Liver (tissue), 9 donors: Measurements from ENCODE around the gene SLC26A1. TPM values are rescaled to one million over a fixed set of nuclear protein-coding genes. Genes with fewer than 3 reads are reported as not detected.

Experiments used
- DNase-seq: peaks from one replicate; pipeline ENCODE4 v3.0.0-alpha.2; 2017; ENCODE audit warnings: low spot score
- H3K27ac ChIP-seq, 2 donors: one replicate each; pipeline ENCODE4 v1.7.0; 2013; ENCODE audit warnings: inconsistent platforms in 2 of 2, low read length in 2 of 2, control low read depth in 1 of 2, low read depth in 1 of 2, mild to moderate bottlenecking in 1 of 2
- H3K27me3 ChIP-seq, 4 donors: one replicate each; pipeline versions ENCODE4 v1.6.1 to v1.7.0; 2013; ENCODE audit warnings: low read length in 3 of 4, inconsistent platforms in 1 of 4, mild to moderate bottlenecking in 1 of 4, moderate library complexity in 1 of 4; ENCODE audit not compliant: control insufficient read depth in 4 of 4, insufficient read depth in 4 of 4
- H3K36me3 ChIP-seq, 4 donors: one replicate each; pipeline versions ENCODE4 v1.6.1 to v1.7.0; 2013; ENCODE audit warnings: low read length in 3 of 4, mild to moderate bottlenecking in 3 of 4, low read depth in 1 of 4, moderate library complexity in 1 of 4; ENCODE audit not compliant: control insufficient read depth in 4 of 4, insufficient read depth in 3 of 4
- H3K4me1 ChIP-seq, 4 donors: one replicate each; pipeline versions ENCODE4 v1.6.1 to v1.7.0; 2013; ENCODE audit warnings: low read length in 3 of 4, mild to moderate bottlenecking in 3 of 4, moderate library complexity in 1 of 4; ENCODE audit not compliant: control insufficient read depth in 4 of 4, insufficient read depth in 4 of 4
- H3K4me3 ChIP-seq, 3 donors: one replicate each; pipeline versions ENCODE4 v1.6.1 to v1.7.0; 2013; ENCODE audit warnings: low read length in 3 of 3, control low read depth in 1 of 3, low read depth in 1 of 3, mild to moderate bottlenecking in 1 of 3
- H3K9ac ChIP-seq, 2 donors: one replicate each; pipeline ENCODE4 v1.7.0; 2013; ENCODE audit warnings: low read length in 2 of 2, mild to moderate bottlenecking in 2 of 2, moderate library complexity in 2 of 2, control low read depth in 1 of 2, low read depth in 1 of 2
- H3K9me3 ChIP-seq, 4 donors: one replicate each; pipeline versions ENCODE4 v1.6.1 to v1.7.0; 2013; ENCODE audit warnings: low read length in 3 of 4; ENCODE audit not compliant: control insufficient read depth in 4 of 4
- EGR1 ChIP-seq, 2 donors: IDR thresholded peaks; 2 replicates each; pipeline ENCODE4 v1.6.1; 2016 to 2018; ENCODE audit warnings: antibody characterized with exemption in 2 of 2, low read depth in 2 of 2
- FOXA2 ChIP-seq: IDR thresholded peaks from 2 replicates; pipeline ENCODE4 v1.6.1; 2016; ENCODE audit warnings: antibody characterized with exemption
- GABPA ChIP-seq, 2 donors: IDR thresholded peaks in 1 of 2; conservative IDR thresholded peaks in 1 of 2; 2 replicates each; pipeline ENCODE4 v1.6.1; 2016; ENCODE audit warnings: antibody characterized with exemption in 2 of 2, mild to moderate bottlenecking in 1 of 2, moderate library complexity in 1 of 2
- HNF4G ChIP-seq: IDR thresholded peaks from 2 replicates; pipeline ENCODE4 v1.6.1; 2016; ENCODE audit warnings: antibody characterized with exemption
- JUND ChIP-seq, 2 donors: IDR thresholded peaks; 2 replicates each; pipeline ENCODE4 v1.6.1; 2016; ENCODE audit warnings: antibody characterized with exemption in 2 of 2
- RAD21 ChIP-seq, 2 donors: IDR thresholded peaks; 2 replicates each; pipeline ENCODE4 v1.6.1; 2016; ENCODE audit warnings: antibody characterized with exemption in 2 of 2, mild to moderate bottlenecking in 2 of 2
- RXRA ChIP-seq, 2 donors: IDR thresholded peaks; 2 replicates each; pipeline ENCODE4 v1.6.1; 2017 to 2018; ENCODE audit warnings: antibody characterized with exemption in 2 of 2, mild to moderate bottlenecking in 1 of 2
- SP1 ChIP-seq: IDR thresholded peaks from 2 replicates; pipeline ENCODE4 v1.6.1; 2018; ENCODE audit warnings: antibody characterized with exemption, mild to moderate bottlenecking
- TAF1 ChIP-seq: conservative IDR thresholded peaks from 2 replicates; pipeline ENCODE4 v1.6.1; 2016; ENCODE audit warnings: antibody characterized with exemption, mild to moderate bottlenecking
- YY1 ChIP-seq: IDR thresholded peaks from 2 replicates; pipeline ENCODE4 v1.6.1; 2016; ENCODE audit warnings: antibody characterized with exemption, mild to moderate bottlenecking
- WGBS: extraction: QIAGEN DNeasy Blood & Tissue Kit; methylation state at CpG from one replicate; pipeline ENCODE4 v1.1.7; 2013; 5-methylcytosine and 5-hydroxymethylcytosine counted together
- polyA plus RNA-seq, 2 donors: library from polyadenylated mRNA; stranded (reverse) in 1 of 2; unstranded in 1 of 2; fragments of 200-250 nt in 1 of 2; fragments of >200 nt in 1 of 2; fragmentation: Nextera tagmentation in 1 of 2; extraction: Ambion mirVana in 1 of 2; gene quantifications; one replicate each; pipeline versions ENCODE4 v1.2.1 to v1.2.3, GENCODE V29; 2013 to 2015
- total RNA-seq, 2 donors: library from RNA; depleted of rRNA; stranded (reverse); fragments of >200 nt; gene quantifications; one replicate each; pipeline ENCODE4 v1.2.3, GENCODE V29; 2014
- TF ChIP-seq, protein P1 (sequence below): IDR thresholded peaks from 2 replicates; pipeline ENCODE4 v1.6.1; 2016; ENCODE audit warnings: antibody characterized with exemption, mild to moderate bottlenecking
- TF ChIP-seq, protein P2 (sequence below): IDR thresholded peaks from 2 replicates; pipeline ENCODE4 v1.6.1; 2016; ENCODE audit warnings: antibody characterized with exemption
- TF ChIP-seq, protein P3 (sequence below): IDR thresholded peaks from 2 replicates; pipeline ENCODE4 v1.6.1; 2016; ENCODE audit warnings: antibody characterized with exemption
- TF ChIP-seq, protein P4 (sequence below): IDR thresholded peaks from 2 replicates; pipeline ENCODE4 v1.6.1; 2016; ENCODE audit warnings: antibody characterized with exemption
- donor health status: healthy.
- donor health status: healthy.
- donor health status: healthy.
- donor health status: healthy.
- donor health status: healthy.

SLC26A1 gene
- total and polyA plus RNA-seq, 4 donors = 5.1 to 41.0 (median 26.3) TPM

DNA sequence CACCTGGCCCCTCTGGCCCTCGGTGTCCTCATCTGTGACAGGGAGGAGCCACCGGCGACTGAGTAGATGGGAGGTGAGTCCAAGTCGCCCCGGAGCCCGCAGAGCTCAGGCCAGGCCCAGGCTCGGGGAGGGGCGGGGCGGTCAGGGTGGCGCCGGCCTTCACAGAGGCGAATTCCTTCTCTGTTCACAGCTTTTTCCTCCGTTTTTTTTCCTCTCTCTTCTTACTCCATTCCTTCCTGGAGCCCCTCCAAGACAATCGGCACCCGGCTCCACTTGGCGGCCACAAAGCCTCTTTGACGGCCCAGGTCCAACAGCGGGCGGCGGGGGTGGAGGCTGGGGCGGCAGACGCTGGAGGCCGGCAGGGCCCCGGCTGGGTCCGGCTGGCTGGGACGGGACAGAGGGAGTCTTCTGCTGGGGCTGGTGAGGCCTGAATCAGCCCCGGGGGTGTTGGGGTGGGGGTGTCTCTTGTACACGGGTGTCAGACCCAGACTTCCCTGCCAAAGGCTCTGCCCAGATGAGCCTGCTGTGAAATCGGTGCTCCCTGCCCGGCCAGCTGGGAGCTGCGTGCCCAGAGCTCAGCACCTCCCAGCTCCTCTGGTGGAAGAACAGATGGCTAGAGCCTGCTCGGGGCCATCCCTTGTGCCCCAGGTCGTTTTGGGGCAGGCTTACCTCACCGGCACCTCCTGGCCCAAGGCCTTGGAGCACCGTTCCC lies 40.8 kb upstream of the SLC26A1 start (continued):
- TF ChIP-seq, protein P1, sequence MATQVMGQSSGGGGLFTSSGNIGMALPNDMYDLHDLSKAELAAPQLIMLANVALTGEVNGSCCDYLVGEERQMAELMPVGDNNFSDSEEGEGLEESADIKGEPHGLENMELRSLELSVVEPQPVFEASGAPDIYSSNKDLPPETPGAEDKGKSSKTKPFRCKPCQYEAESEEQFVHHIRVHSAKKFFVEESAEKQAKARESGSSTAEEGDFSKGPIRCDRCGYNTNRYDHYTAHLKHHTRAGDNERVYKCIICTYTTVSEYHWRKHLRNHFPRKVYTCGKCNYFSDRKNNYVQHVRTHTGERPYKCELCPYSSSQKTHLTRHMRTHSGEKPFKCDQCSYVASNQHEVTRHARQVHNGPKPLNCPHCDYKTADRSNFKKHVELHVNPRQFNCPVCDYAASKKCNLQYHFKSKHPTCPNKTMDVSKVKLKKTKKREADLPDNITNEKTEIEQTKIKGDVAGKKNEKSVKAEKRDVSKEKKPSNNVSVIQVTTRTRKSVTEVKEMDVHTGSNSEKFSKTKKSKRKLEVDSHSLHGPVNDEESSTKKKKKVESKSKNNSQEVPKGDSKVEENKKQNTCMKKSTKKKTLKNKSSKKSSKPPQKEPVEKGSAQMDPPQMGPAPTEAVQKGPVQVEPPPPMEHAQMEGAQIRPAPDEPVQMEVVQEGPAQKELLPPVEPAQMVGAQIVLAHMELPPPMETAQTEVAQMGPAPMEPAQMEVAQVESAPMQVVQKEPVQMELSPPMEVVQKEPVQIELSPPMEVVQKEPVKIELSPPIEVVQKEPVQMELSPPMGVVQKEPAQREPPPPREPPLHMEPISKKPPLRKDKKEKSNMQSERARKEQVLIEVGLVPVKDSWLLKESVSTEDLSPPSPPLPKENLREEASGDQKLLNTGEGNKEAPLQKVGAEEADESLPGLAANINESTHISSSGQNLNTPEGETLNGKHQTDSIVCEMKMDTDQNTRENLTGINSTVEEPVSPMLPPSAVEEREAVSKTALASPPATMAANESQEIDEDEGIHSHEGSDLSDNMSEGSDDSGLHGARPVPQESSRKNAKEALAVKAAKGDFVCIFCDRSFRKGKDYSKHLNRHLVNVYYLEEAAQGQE = no peak
- TF ChIP-seq GABPA (IDR thresholded peaks at IDR 0.05 in 1 of 2, conservative IDR thresholded peaks at IDR 0.05 in 1 of 2) (no peak), SP1 (no peak)

GRCh38 chr4:1032861-1033260 lies 39.7 kb upstream of the SLC26A1 start:
- Histone ChIP-seq H3K27ac (no peak overlapping the region), H3K4me3 (no peak overlapping the region), H3K27me3 (peaks cover 0 to 3% (median 0%) of the 10 kb centered on the region in 4 donors), H3K9ac (no peak overlapping the region), H3K9me3 (no peaks in the 10 kb centered on the region), H3K4me1 (peaks cover 0 to 1% (median 0%) of the 10 kb centered on the region in 4 donors), H3K36me3 (no peaks in the 10 kb centered on the region)
- 81% methylated on average over 10 of the region's 10 CpGs for WGBS
- TF ChIP-seq FOXA2 (no peak), JUND (IDR thresholded peaks at IDR 0.05) (no peak), SP1 (no peak), GABPA (IDR thresholded peaks at IDR 0.05 in 1 of 2, conservative IDR thresholded peaks at IDR 0.05 in 1 of 2) (no peak), EGR1 (IDR thresholded peaks at IDR 0.05; ENCODE audit: low read depth in 2 of 2) (no peak), TAF1 (no peak), HNF4G (no peak), RXRA (IDR thresholded peaks at IDR 0.05) (no peak), RAD21 (IDR thresholded peaks at IDR 0.05) (no peak), YY1 (no peak)
- TF ChIP-seq, protein P2, sequence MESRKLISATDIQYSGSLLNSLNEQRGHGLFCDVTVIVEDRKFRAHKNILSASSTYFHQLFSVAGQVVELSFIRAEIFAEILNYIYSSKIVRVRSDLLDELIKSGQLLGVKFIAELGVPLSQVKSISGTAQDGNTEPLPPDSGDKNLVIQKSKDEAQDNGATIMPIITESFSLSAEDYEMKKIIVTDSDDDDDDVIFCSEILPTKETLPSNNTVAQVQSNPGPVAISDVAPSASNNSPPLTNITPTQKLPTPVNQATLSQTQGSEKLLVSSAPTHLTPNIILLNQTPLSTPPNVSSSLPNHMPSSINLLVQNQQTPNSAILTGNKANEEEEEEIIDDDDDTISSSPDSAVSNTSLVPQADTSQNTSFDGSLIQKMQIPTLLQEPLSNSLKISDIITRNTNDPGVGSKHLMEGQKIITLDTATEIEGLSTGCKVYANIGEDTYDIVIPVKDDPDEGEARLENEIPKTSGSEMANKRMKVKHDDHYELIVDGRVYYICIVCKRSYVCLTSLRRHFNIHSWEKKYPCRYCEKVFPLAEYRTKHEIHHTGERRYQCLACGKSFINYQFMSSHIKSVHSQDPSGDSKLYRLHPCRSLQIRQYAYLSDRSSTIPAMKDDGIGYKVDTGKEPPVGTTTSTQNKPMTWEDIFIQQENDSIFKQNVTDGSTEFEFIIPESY = no peak
- TF ChIP-seq, protein P3, sequence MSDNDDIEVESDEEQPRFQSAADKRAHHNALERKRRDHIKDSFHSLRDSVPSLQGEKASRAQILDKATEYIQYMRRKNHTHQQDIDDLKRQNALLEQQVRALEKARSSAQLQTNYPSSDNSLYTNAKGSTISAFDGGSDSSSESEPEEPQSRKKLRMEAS = no peak
- TF ChIP-seq, protein P1 = no peak
- TF ChIP-seq, protein P4, sequence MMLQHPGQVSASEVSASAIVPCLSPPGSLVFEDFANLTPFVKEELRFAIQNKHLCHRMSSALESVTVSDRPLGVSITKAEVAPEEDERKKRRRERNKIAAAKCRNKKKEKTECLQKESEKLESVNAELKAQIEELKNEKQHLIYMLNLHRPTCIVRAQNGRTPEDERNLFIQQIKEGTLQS = no peak
- no peak for DNase-seq
